GM15510 (cell line): ENCODE data around the gene FLYWCH1.

ENCODE experiments used
- POLR2A ChIP-seq: IDR thresholded peaks from 3 replicates; pipeline ENCODE4 v1.6.1; 2011; ENCODE audit warnings: borderline replicate concordance; ENCODE audit not compliant: insufficient read length; ENCODE audit errors: extremely low read depth

FLYWCH1 gene

DNA sequence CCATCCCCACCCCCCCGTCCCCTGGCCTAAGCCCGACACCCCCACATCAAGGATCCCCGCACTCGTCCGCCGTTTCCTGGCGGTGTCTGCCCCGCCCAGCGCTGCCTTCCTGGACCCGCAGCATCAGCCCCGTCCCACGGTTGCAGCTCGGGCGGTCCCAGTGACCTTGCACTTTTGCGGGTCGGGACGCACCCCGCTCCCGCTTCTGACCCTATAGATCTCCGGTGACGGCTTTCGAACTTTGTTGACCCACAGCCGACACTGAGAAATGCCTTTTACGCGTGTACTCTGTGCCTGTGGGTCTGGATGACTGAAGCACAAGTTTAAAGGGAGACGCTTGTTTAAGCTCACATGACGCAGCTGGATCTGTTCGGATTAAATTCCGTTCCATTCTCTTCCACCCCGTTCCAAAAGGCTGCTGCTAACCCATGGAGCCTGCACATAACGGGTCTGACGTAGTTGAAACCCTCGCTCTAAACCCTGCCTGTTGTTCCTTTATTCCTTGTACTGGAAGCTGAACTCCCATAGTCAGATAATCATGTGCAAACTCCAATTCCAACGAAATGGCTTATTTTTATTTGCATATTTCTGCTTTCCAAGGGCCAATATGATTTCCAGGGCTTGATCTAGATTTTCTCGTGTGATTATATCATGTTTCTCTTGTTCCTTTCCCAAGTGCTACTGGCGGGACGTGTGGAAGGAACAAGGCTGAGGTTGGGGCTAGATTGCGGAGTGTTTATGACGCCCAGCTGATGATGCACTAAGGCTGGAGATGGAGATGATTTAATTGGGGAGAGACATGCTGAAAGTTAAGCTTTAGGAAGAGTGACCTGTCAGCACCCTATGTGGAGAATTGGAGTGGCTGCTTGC lies 834 bp downstream of the FLYWCH1 start:
- no peak for TF ChIP-seq POLR2A

DNA sequence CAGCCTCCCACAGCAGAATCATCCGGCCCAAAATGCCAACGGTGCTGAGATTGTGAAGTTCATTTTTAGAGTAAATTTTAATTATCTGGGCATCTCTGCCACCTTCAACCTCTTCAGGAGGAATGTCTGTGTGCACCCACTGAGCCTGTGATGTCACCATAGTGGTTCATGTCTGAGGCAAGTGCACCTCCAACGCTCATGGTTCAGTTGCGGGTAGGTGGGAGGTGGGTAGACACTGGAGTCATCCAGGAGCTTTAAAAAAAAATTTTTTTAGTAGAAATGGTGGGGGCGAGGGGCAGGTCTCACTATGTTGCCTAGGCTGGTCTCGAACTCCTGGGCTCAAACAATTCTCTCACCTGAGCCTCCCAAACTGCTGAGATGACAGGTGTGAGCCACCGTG lies 1.9 kb downstream of the FLYWCH1 start:
- no peak for TF ChIP-seq POLR2A

DNA sequence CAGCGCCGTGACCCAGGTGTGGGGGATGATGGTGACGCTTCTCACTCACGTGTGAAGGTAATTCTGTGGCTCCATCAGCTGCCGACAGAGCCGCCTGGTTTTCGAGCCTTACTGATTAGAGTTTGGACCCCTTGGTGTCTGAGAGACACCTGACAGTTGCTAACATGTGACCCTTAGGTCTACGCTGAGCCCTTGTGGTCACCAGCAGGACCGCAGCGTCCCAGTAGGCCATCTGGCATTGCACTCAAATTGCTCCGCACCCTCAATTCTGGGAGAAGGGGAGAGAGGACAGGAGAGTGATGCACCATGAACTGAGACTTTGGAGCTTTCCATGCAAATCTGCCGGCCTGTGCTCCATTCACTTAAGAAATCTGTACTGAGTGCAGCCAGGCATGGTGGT lies 2.5 kb downstream of the FLYWCH1 start:
- no peak for TF ChIP-seq POLR2A

DNA sequence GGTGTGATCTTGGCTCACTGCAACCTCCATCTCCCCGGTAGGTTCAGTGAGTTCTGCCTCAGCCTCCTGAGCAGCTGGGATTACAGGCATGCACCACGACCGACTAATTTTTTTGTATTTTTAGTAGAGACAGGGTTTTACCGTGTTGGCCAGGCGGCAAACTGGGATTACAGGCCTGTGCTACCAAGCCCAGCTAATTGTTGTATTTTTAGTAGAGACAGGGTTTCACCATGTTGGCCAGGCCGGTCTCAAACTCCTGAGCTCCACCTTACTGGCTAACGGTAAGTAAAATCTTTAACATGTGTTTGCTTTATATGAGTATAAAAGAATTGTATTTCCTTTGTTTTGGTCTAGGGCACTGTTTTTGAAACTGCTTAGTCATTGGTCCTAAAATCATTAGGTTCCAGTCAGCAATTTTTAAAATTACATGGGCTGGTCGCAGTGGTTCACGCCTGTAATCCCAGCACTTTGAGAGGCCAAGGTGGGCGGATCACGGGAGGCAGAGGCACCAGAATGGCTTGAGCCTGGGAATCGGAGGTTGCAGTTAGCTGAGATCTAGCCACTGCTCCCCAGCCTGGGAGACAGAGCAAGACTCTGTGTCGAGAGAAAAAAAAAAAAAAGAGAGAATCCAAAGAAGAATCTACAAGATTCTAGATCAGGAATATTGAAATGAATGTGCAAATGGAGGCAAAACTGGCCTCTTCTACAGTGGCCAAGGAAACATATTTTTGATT lies 3.6 kb downstream of the FLYWCH1 start:
- no peak for TF ChIP-seq POLR2A

DNA sequence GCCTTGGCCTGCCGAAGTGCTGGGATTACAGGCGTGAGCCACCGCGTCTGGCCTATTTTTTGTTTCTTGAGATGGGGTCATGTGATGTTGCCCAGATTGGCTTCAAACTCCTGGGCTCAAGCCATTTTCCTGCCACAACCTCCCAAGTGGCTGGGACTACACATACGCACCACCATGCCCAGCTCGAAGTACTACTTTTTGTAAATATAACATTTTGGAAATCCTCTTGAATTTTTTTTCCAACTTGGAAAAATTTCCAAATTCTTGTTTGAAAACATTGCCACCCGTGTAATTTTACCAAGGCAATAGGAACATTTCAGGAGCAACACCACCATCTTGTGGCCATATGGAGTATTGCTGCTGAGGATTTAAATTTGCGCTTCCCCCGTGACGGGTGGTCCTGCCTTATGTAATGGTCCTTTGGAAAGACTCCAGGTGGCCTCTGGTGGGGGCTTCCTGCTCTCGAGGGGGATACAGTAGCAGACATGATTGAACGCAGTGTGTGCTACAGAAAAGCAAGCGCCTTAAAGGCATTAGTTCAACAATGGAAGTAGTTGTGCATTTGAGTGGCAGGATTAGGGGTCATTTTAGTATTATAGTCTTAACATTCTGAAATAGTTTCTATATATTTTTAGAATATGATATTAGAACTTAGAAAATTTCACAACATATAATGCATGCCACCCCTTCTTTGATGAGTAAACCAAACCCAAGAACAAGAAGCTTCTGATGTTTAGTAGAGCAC lies 8.0 kb downstream of the FLYWCH1 start:
- no peak for TF ChIP-seq POLR2A

DNA sequence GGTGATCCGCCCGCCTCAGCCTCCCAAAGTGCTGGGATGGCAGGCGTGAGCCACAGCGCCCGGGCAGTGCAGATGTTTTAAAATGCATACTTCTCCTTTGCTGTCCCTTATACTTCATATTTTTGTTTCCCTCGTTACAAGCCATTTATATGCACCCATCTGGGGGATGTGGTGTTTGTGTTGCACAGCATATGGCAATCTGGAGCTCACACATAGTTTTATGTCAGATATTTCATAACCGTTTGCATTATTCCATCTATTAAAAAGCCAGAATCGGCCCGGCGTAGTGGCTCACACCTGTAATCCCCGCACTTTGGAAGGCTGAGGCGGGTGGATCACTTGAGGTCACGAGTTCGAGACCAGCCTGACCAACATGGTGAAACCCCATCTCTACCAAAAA lies 11.8 kb downstream of the FLYWCH1 start:
- TF ChIP-seq POLR2A: no peak

DNA sequence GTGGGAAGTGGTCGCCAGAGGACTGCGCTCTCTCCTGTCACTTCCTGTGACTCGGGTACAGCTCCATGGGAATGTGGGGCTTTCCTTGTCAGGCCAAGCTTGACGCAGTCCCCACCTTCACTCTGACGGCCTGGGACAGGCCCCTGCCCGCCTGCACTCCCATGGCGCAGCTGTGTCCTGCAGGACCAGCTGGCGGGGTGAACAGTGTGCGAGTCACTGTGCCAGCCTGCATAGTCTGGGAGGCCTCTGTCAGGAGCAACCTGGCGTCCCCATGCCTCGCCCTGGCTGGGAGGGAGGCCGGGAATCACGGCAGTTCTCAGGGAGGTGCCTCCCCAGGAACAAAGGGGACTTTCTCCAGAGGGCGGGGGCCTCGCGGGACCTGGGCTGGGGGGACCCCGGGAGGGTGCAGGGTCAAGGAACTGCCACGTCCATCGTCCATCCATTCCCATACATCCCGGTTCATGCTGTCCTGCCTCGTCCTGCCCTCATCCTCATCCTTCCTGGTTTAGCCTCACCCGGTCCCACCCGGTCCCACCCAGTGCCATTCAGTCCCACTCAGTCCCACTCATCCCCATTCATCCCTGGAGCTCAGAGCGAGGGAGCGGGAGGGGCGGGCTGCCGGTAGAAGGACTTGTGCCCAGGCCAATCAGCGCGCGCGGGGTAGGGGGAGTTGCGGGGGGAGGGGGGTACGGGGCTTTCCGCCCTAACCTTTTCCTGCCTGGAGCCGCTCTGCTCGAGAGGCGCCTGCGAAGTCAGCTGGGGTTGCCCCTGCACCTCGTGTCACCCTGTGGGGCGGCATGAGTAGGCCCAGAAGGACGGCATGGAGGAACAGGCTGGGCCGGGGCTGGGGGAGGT lies 13.4 kb downstream of the FLYWCH1 start:
- TF ChIP-seq POLR2A: no peak

DNA sequence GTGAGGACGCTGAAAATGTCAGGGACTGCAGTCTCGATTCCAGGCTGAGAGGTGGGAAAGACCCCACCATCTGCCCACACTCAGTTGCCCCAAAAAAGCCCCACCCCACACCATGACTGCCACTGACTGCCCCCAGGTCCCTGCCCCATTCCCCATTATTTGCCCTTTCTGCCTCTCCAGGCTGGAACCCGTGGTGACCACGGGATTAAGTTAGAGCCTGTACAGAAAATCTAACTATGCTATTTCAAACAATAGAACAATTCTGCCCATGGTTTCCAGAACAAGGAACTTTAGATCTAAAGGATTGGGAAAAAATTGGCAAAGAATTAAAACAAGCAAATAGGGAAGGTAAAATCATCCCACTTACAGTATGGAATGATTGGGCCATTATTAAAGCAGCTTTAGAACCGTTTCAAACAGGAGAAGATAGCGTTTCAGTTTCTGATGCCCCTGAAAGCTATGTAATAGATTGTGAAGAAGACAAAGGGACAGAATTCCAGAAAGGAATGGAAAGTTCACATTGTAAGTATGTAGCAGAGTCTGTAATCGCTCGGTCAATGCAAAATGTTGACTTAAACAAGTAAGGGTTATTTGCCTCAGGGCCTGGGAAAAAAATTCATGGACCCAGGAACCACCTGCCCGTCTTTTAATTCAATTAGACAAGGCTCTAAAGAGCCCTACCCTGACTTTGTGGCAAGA lies 14.4 kb downstream of the FLYWCH1 start:
- TF ChIP-seq POLR2A: no peak

DNA sequence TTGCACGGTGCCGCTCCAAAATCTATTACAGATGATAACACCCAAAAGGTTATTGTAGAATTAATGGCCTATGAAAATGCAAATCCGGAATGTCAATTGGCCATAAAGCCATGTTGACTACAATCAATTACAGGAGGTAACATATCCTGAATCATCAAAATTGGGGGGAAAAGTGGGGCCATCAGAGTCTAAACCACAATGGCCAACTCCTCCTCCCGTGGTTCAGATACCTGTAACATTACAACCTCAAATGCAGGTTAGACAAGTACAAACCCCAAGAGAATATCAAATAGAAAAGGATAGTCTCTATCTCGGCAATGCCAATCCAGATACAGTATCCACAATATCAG lies 14.9 kb downstream of the FLYWCH1 start:
- TF ChIP-seq POLR2A: no peak

DNA sequence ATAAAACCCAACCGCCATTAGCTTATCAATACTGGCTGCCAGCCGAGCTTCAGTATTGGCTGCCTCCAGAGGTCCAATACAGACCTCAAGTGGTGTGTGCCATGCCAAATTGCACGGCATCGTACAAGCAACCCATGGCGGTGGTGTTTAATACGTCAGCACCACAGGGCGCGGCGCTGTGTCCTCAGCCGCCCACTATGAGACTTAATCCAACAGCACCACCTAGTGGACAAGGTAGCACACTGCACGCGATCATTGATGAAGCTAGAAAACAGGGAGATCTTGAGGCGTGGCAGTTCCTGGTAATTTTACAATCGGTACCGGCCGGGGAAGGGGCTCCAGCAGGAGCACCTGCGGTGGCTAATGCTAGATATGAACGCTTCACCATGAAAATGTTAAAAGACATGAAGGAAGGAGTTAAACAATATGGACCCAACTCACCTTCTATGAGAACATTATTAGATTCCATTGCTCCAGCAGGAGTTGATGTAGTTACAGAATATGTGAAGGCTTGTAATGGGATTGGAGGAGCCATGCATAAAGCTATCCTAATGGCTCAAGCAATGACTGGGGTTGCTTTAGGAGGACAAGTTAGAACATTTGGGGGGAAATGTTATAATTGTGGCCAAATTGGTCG lies 15.4 kb downstream of the FLYWCH1 start:
- TF ChIP-seq POLR2A: no peak

DNA sequence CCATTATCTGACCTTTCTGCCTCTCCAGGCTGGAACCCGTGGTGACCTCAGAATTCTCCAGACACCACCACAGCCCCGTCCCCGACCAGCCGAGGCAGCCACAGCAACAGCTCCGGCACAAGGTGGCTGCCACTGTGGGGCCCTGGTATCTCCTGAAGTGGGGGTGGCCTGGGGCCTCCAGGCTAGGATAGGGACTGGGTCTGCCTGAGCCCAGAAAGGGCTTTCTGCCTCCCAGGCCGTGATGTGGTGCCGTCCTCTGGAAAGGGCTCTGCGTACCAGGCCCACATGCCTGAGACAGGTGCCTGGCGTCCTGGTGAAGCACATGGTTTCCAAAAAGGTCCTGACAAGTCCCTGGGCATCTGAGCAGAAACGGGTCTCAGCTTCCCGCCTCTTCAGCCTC lies 17.1 kb downstream of the FLYWCH1 start:
- TF ChIP-seq POLR2A: no peak

DNA sequence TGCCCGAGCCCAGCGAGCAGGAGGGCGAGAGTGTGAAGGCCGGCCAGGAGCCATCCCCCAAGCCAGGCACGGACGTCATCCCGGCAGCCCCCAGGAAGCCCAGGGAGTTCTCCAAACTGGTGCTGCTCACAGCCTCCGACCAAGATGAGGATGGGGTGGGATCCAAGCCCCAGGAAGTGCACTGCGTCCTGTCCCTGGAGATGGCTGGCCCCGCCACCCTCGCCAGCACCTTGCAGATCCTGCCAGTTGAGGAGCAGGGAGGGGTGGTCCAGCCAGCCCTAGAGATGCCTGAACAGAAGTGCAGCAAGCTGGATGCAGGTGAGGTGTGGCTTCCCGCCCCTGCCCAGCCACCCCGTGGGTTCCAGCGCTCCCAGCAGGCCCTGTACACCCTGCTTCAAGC lies 18.0 kb downstream of the FLYWCH1 start:
- no peak for TF ChIP-seq POLR2A

DNA sequence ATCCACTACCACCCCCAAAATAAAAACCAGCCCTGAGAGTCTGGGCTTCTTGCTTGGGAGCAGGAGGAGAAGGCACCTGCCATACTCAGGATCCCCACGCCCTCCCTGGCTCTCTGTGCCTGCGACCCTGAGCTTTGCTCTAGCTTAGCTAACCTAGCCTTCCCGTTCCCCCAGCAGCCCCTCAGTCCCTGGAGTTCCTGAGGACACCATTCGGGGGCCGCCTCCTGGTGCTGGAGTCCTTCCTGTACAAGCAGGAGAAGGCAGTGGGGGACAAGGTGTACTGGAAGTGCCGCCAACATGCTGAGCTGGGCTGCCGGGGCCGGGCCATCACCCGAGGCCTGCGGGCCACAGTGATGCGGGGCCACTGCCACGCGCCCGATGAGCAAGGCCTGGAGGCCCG lies 18.5 kb downstream of the FLYWCH1 start:
- no peak for TF ChIP-seq POLR2A
